GM12878 (cell line): ENCODE measurements around the gene RAB23. TPM values are rescaled to one million over a fixed set of nuclear protein-coding genes. Genes with fewer than 3 reads are reported as not detected.

Source experiments
- ATAC-seq: fragments of 200-7000 bp; cut with Tn5 transposase; 3 replicates; pipeline ENCODE4 v1.9.1; 2020; ENCODE audit warnings: mild to moderate bottlenecking, moderate library complexity
- BruUV-seq: library from RNA; stranded (reverse); fragments of 400-500 nt; replicated peaks from 2 replicates; lab custom pipeline; 2021; lab: Mats Ljungman, UMichigan
- CTCF ChIA-PET: fragments of 300-600 bp; sonication (Branson Sonifier 250); formaldehyde crosslinking; extraction: SDS; loops from one replicate; lab custom pipeline; 2021; ENCODE audit warnings: inconsistent platforms; lab: Yijun Ruan, JAX
- POLR2A ChIA-PET: fragments of 350-600 bp; formaldehyde crosslinking; extraction: SDS; loops from one replicate; lab custom pipeline; 2021; ENCODE audit warnings: inconsistent platforms; lab: Charles Lee
- RAD21 ChIA-PET: fragments of 300-600 bp; sonication (Branson Sonifier 250); formaldehyde crosslinking; loops from one replicate; lab custom pipeline; 2023; ENCODE audit warnings: antibody characterized with exemption; ENCODE audit not compliant: unreplicated experiment; lab: Charles Lee
- SMC1A ChIA-PET: fragments of 300-600 bp; sonication (Branson Sonifier 250); formaldehyde crosslinking; loops from one replicate; lab custom pipeline; 2023; ENCODE audit not compliant: unreplicated experiment, uncharacterized antibody; lab: Charles Lee
- DNase-seq: peaks from one replicate; pipeline ENCODE4 v3.0.0-alpha.2; 2011; ENCODE audit warnings: low read depth, low spot score
- FAIRE-seq: peaks from 3 replicates; lab custom pipeline; 2011; peaks lifted over from hg19 to GRCh38; lab: Jason Lieb, UNC
- H2AFZ ChIP-seq: 2 replicates; pipeline ENCODE4 v1.6.0; 2011; ENCODE audit warnings: low read depth, low read length, control low read depth; ENCODE audit not compliant: control insufficient read depth
- H3K27ac ChIP-seq: 2 replicates; pipeline ENCODE4 v1.5.1; 2011; ENCODE audit warnings: control low read depth; ENCODE audit not compliant: control insufficient read depth, insufficient read depth
- H3K27me3 ChIP-seq, 2 experiments: replicated peaks in 1 of 2; 2 replicates each; pipeline versions ENCODE4 v1.6.0 to v1.6.1; 2011; ENCODE audit warnings: low read length in 1 of 2; ENCODE audit not compliant: control insufficient read depth in 2 of 2, insufficient read depth in 2 of 2
- H3K36me3 ChIP-seq, 2 experiments: 2 replicates each; pipeline ENCODE4 v1.5.1; 2011; ENCODE audit warnings: low read length in 1 of 2; ENCODE audit not compliant: control insufficient read depth in 2 of 2, insufficient read depth in 2 of 2
- H3K4me1 ChIP-seq: 2 replicates; pipeline ENCODE4 v1.6.1; 2011; ENCODE audit warnings: mild to moderate bottlenecking, low read length, moderate library complexity, mixed read lengths; ENCODE audit not compliant: control insufficient read depth, insufficient read depth
- H3K4me2 ChIP-seq: 2 replicates; pipeline ENCODE4 v1.6.0; 2011; ENCODE audit warnings: control low read depth; ENCODE audit not compliant: control insufficient read depth, insufficient read depth
- H3K4me3 ChIP-seq: fragments of 200-600 bp; sonication (generic); 2 replicates; pipeline ENCODE4 v1.5.1; 2016
- H3K79me2 ChIP-seq: 2 replicates; pipeline ENCODE4 v1.6.0; 2011; ENCODE audit warnings: low read length; ENCODE audit not compliant: control insufficient read depth, insufficient read depth
- H3K9ac ChIP-seq: 2 replicates; pipeline ENCODE4 v1.8.0; 2011; ENCODE audit warnings: low read length, control low read depth, mixed read lengths; ENCODE audit not compliant: control insufficient read depth, insufficient read depth
- H3K9me3 ChIP-seq: replicated peaks from 3 replicates; pipeline ENCODE4 v1.5.1; 2011; ENCODE audit warnings: mild to moderate bottlenecking, low read length; ENCODE audit not compliant: control insufficient read depth, insufficient read depth
- H4K20me1 ChIP-seq: 2 replicates; pipeline ENCODE4 v1.6.0; 2011; ENCODE audit not compliant: control insufficient read depth, insufficient read depth
- ETV6 ChIP-seq, 2 experiments: fragments of 450-650 bp in 1 of 2; IDR thresholded peaks in 1 of 2; conservative IDR thresholded peaks in 1 of 2; 2 replicates each; pipeline ENCODE4 v1.6.1; 2014; ENCODE audit warnings: antibody characterized with exemption in 1 of 2, borderline replicate concordance in 1 of 2, low read depth in 1 of 2, mild to moderate bottlenecking in 1 of 2, moderate library complexity in 1 of 2
- FOS ChIP-seq: IDR thresholded peaks from 3 replicates; pipeline ENCODE4 v1.6.1; 2011; ENCODE audit warnings: borderline replicate concordance; ENCODE audit not compliant: insufficient read length; ENCODE audit errors: extremely low read depth
- IKZF1 ChIP-seq: fragments of 450-650 bp; conservative IDR thresholded peaks from 2 replicates; pipeline ENCODE4 v1.6.1; 2017; ENCODE audit warnings: antibody characterized with exemption, mild to moderate bottlenecking
- NFIC ChIP-seq: IDR thresholded peaks from 2 replicates; pipeline ENCODE4 v1.6.1; 2012; ENCODE audit warnings: low read depth, mild to moderate bottlenecking, inconsistent platforms, low read length, moderate library complexity
- NFYB ChIP-seq: IDR thresholded peaks from 2 replicates; pipeline ENCODE4 v1.6.1; 2011; ENCODE audit warnings: low read depth, mild to moderate bottlenecking, low read length, improper control_type of control experiment, moderate library complexity; ENCODE audit not compliant: insufficient read depth
- POLR2A ChIP-seq: IDR thresholded peaks from 2 replicates; pipeline ENCODE4 v1.6.1; 2011; ENCODE audit warnings: low read depth, mild to moderate bottlenecking, low read length
- RFX5 ChIP-seq: IDR thresholded peaks from 2 replicates; pipeline ENCODE4 v1.6.1; 2011; ENCODE audit warnings: low read depth, low read length, improper control_type of control experiment
- RUNX3 ChIP-seq: IDR thresholded peaks from 2 replicates; pipeline ENCODE4 v1.6.1; 2012; ENCODE audit warnings: low read length, inconsistent platforms
- SMAD5 ChIP-seq: IDR thresholded peaks from 2 replicates; pipeline ENCODE4 v1.6.1; 2016; ENCODE audit warnings: antibody characterized with exemption, low read depth
- SMC3 ChIP-seq: IDR thresholded peaks from 2 replicates; pipeline ENCODE4 v1.6.1; 2011; ENCODE audit warnings: low read length, improper control_type of control experiment, borderline replicate concordance
- ZSCAN29 ChIP-seq: fragments of 450-650 bp; IDR thresholded peaks from 2 replicates; pipeline ENCODE4 v1.6.1; 2017; ENCODE audit warnings: mild to moderate bottlenecking, moderate library complexity
- WGBS: methylation state at CpG from one replicate; pipeline ENCODE4 v1.1.6; 2016; ENCODE audit warnings: low lambda C conversion rate; ENCODE audit not compliant: insufficient replicate concordance, insufficient coverage; ENCODE audit errors: missing lambda C conversion rate; 5-methylcytosine and 5-hydroxymethylcytosine counted together
- in situ Hi-C: fragments of 300-500 bp; cut with MboI; formaldehyde crosslinking; loops from 9 replicates; pipeline ENCODE4 v1.14.3; 2018; ENCODE audit warnings: mixed read lengths
- intact Hi-C: fragments of 100-400 bp; cut with micrococcal nuclease; formaldehyde crosslinking; loops from one replicate; pipeline ENCODE4 v1.14.2; 2022; ENCODE audit not compliant: unreplicated experiment
- polyA plus RNA-seq, 11 experiments: library from polyadenylated mRNA; depleted of rRNA in 4 of 11; unstranded in 6 of 11; stranded (reverse) in 5 of 11; fragments of >200 nt; fragmentation: Nextera tagmentation in 4 of 11; fragmentation: Illumina TruSeq in 1 of 11; extraction: Ambion mirVana in 4 of 11; extraction: Trizol in 1 of 11; gene quantifications; 1 replicate in 1 of 11; 2 replicates in 10 of 11; pipeline versions ENCODE4 v1.2.1 to v1.2.3, GENCODE V29; 2011 to 2016; ENCODE audit warnings: inconsistent platforms in 2 of 11, missing spikeins in 2 of 11, low read depth in 1 of 11
- total RNA-seq, 4 experiments: library from RNA; depleted of rRNA in 3 of 4; stranded (reverse); fragments of >200 nt in 3 of 4; fragmentation: Illumina TruSeq in 1 of 4; extraction: Trizol in 1 of 4; gene quantifications; 2 replicates each; pipeline versions ENCODE4 v1.2.1 to v1.2.3, GENCODE V29; 2013 to 2021
- TF ChIP-seq, protein P1 (sequence below): fragments of 450-650 bp; IDR thresholded peaks from 2 replicates; pipeline ENCODE4 v1.6.1; 2017; ENCODE audit warnings: antibody characterized with exemption, mild to moderate bottlenecking, moderate library complexity

The RAB23 gene
- total and polyA plus RNA-seq, 10 of the 15 experiments (the other 5 are each of a cell fraction or from before 2014, with no cell fraction given), result 0.80 to 6.0 (median 3.1) TPM

DNA sequence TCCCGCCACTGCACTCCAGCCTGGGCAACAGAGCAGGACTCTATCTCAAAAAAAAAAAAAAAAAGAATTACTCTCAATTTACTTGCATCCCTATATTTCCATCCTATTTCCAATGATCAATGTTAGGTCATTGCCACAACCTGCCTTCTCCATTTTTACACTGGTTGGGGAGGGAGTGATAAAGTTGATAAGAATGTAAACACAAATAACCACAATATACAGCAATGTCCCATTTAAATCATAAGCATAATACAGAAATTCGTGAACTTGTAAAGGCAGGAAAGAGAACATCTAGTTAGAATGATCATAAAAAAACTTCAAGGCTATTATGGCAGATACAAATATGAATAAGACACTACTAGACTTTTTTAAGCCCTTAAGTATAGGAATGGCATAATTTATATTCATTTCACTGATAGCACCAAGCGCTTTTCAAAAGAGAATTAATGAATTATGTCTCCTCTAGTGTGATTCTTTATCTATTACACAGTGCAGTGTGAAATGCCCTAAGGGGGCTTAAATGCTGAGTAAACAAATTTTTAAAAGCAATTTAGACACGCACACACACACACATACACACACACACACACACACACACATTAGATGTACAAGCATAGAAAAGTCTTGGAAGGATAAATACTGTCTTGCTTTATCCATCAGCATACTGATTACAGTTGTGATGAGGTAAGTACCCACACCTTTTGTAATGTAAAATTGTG is 33.5 kb upstream of the RAB23 start:
- H2AFZ ChIP-seq, result no peak overlapping the region
- intact Hi-C loops, result no loop called here
- H3K4me1 ChIP-seq, result no peaks in the 10 kb centered on the region
- H3K9ac ChIP-seq, result no peak overlapping the region
- no peak overlapping the region for H3K4me3 ChIP-seq
- H3K4me2 ChIP-seq, result no peak overlapping the region
- 30% methylated on average over 4 of the region's 4 CpGs for WGBS
- in situ Hi-C loops, result no loop called here
- no peaks in the 10 kb centered on the region for H3K79me2 ChIP-seq
- ChIA-PET CTCF (no interaction called here), POLR2A (no interaction called here), RAD21 (no interaction called here), SMC1A (no interaction called here)
- H3K27me3 ChIP-seq, result no peaks in the 10 kb centered on the region
- no peaks in the 10 kb centered on the region for H3K9me3 ChIP-seq
- TF ChIP-seq RFX5, result no peak
- TF ChIP-seq NFIC, result no peak
- no peak for TF ChIP-seq SMC3
- no peak for TF ChIP-seq ZSCAN29
- TF ChIP-seq FOS, result no peak
- no peak for TF ChIP-seq NFYB
- TF ChIP-seq IKZF1, result no peak
- no peak for TF ChIP-seq RUNX3
- no peak for TF ChIP-seq SMAD5
- TF ChIP-seq POLR2A, result no peak
- TF ChIP-seq, protein P1, sequence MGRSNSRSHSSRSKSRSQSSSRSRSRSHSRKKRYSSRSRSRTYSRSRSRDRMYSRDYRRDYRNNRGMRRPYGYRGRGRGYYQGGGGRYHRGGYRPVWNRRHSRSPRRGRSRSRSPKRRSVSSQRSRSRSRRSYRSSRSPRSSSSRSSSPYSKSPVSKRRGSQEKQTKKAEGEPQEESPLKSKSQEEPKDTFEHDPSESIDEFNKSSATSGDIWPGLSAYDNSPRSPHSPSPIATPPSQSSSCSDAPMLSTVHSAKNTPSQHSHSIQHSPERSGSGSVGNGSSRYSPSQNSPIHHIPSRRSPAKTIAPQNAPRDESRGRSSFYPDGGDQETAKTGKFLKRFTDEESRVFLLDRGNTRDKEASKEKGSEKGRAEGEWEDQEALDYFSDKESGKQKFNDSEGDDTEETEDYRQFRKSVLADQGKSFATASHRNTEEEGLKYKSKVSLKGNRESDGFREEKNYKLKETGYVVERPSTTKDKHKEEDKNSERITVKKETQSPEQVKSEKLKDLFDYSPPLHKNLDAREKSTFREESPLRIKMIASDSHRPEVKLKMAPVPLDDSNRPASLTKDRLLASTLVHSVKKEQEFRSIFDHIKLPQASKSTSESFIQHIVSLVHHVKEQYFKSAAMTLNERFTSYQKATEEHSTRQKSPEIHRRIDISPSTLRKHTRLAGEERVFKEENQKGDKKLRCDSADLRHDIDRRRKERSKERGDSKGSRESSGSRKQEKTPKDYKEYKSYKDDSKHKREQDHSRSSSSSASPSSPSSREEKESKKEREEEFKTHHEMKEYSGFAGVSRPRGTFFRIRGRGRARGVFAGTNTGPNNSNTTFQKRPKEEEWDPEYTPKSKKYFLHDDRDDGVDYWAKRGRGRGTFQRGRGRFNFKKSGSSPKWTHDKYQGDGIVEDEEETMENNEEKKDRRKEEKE, result no peak
- TF ChIP-seq ETV6 (conservative IDR thresholded peaks at IDR 0.05 in 1 of 2, IDR thresholded peaks at IDR 0.05 in 1 of 2; ENCODE audit: borderline replicate concordance in 1 of 2, low read depth in 1 of 2), result no peak
- no peak overlapping the region for H3K27ac ChIP-seq
- no TSS peak for BruUV-seq
- H4K20me1 ChIP-seq, result no peaks in the 10 kb centered on the region
- FAIRE-seq (no peak), ATAC-seq (no peak), DNase-seq (no peak)
- H3K36me3 ChIP-seq, result no peaks in the 10 kb centered on the region
